Measurements from ENCODE around the gene PACRG.
"Not testable (repeated sequence)": the region's sequence is repeated elsewhere in the genome, so short reads cannot be mapped to it uniquely, and the experiment has no call there.

PACRG gene

GRCh38 chr6:162983234-162983633 is 255.5 kb downstream of the PACRG start:
- FAIRE-seq; DNase-seq (ENCODE audit: insufficient read length, low spot score): not testable (repeated sequence)

- no peak for FAIRE-seq
- no peak for DNase-seq (ENCODE audit: insufficient read length, low spot score)
Observed at GRCh38 chr6:162998777-162999176, 271.0 kb downstream of the PACRG start.

- DNase-seq (ENCODE audit: insufficient read length, low spot score) (no peak), FAIRE-seq (no peak)
Observed at GRCh38 chr6:162999575-163000285, 272.0 kb downstream of the PACRG start.

GRCh38 chr6:163001330-163001729 is 273.6 kb downstream of the PACRG start:
- no peak for FAIRE-seq
- DNase-seq (ENCODE audit: insufficient read length, low spot score), result no peak

GRCh38 chr6:163008186-163008585 is 280.4 kb downstream of the PACRG start:
- DNase-seq (ENCODE audit: insufficient read length, low spot score) (no peak), FAIRE-seq (no peak)

GRCh38 chr6:163008626-163009025 is 280.9 kb downstream of the PACRG start:
- FAIRE-seq (no peak), DNase-seq (ENCODE audit: insufficient read length, low spot score) (no peak)

GRCh38 chr6:163010145-163010544 is 282.4 kb downstream of the PACRG start:
- DNase-seq (ENCODE audit: insufficient read length, low spot score), result no peak
- no peak for FAIRE-seq

- no peak for DNase-seq (ENCODE audit: insufficient read length, low spot score)
Observed at GRCh38 chr6:163014736-163015135, 287.0 kb downstream of the PACRG start.

GRCh38 chr6:163017801-163018200 is 290.0 kb downstream of the PACRG start:
- FAIRE-seq, result no peak
- no peak for DNase-seq (ENCODE audit: insufficient read length, low spot score)

More at GRCh38 chr6:163014736-163015135, 287.0 kb downstream of the PACRG start:
- no peak for FAIRE-seq

GRCh38 chr6:163019926-163020325 is 292.2 kb downstream of the PACRG start:
- FAIRE-seq, result no peak
- DNase-seq (ENCODE audit: insufficient read length, low spot score), result no peak

- DNase-seq (ENCODE audit: insufficient read length, low spot score) (no peak), FAIRE-seq (no peak)
Observed at GRCh38 chr6:163021054-163021453, 293.3 kb downstream of the PACRG start.

GRCh38 chr6:163023700-163024099 is 295.9 kb downstream of the PACRG start:
- FAIRE-seq, result no peak
- DNase-seq (ENCODE audit: insufficient read length, low spot score), result no peak

GRCh38 chr6:163026893-163027292 is 299.1 kb downstream of the PACRG start:
- no peak for FAIRE-seq
- no peak for DNase-seq (ENCODE audit: insufficient read length, low spot score)

GRCh38 chr6:163030980-163031379 is 303.2 kb downstream of the PACRG start:
- DNase-seq (ENCODE audit: insufficient read length, low spot score), result no peak
- FAIRE-seq, result no peak

GRCh38 chr6:163031931-163032330 is 304.2 kb downstream of the PACRG start:
- no peak for DNase-seq (ENCODE audit: insufficient read length, low spot score)

GRCh38 chr6:163036160-163036645 is 308.4 kb downstream of the PACRG start:
- FAIRE-seq (no peak), DNase-seq (ENCODE audit: insufficient read length, low spot score) (no peak)

More at GRCh38 chr6:163031931-163032330, 304.2 kb downstream of the PACRG start:
- no peak for FAIRE-seq

- DNase-seq (ENCODE audit: insufficient read length, low spot score), result no peak
- no peak for FAIRE-seq
Observed at GRCh38 chr6:163038317-163038716, 310.5 kb downstream of the PACRG start.

GRCh38 chr6:163048345-163048744 is 320.6 kb downstream of the PACRG start:
- no peak for FAIRE-seq

GRCh38 chr6:163053667-163054344 is 326.0 kb downstream of the PACRG start:
- DNase-seq (ENCODE audit: insufficient read length, low spot score) (no peak), FAIRE-seq (no peak)

More at GRCh38 chr6:163048345-163048744, 320.6 kb downstream of the PACRG start:
- no peak for DNase-seq (ENCODE audit: insufficient read length, low spot score)

GRCh38 chr6:163054641-163055040 is 326.9 kb downstream of the PACRG start:
- DNase-seq (ENCODE audit: insufficient read length, low spot score) (no peak), FAIRE-seq (no peak)

GRCh38 chr6:163057260-163057659 is 329.5 kb downstream of the PACRG start:
- no peak for FAIRE-seq
- no peak for DNase-seq (ENCODE audit: insufficient read length, low spot score)

GRCh38 chr6:163062790-163063189 is 335.0 kb downstream of the PACRG start:
- DNase-seq (ENCODE audit: insufficient read length, low spot score) (no peak), FAIRE-seq (no peak)

All from HTR-8/SVneo (cell line).